Peyer's patch (tissue), 4 donors: Measurements from ENCODE around the gene PIAS4. TPM values are rescaled to one million over a fixed set of nuclear protein-coding genes. Genes with fewer than 3 reads are reported as not detected.

Experiments
- DNase-seq, 3 donors: peaks; one replicate each; pipeline ENCODE4 v3.0.0-alpha.2; 2017 to 2019
- H3K27ac ChIP-seq, 4 donors: fragments of 200-600 bp; sonication (generic); one replicate each; pipeline ENCODE4 v1.5.1; 2016 to 2019
- H3K27me3 ChIP-seq, 2 donors: fragments of 200-600 bp; sonication (generic); one replicate each; pipeline ENCODE4 v1.5.1; 2019
- H3K36me3 ChIP-seq, 3 donors: fragments of 200-600 bp; sonication (generic); one replicate each; pipeline ENCODE4 v1.5.1; 2016 to 2019
- H3K4me1 ChIP-seq, 4 donors: fragments of 200-600 bp; sonication (generic); one replicate each; pipeline ENCODE4 v1.5.1; 2016 to 2019
- H3K4me3 ChIP-seq, 4 donors: fragments of 200-600 bp; sonication (generic); 1 replicate in 3 of 4; 2 replicates in 1 of 4; pipeline ENCODE4 v1.5.1; 2016 to 2019; ENCODE audit warnings: mild to moderate bottlenecking in 1 of 4
- H3K9me3 ChIP-seq, 4 donors: fragments of 200-600 bp; sonication (generic); one replicate each; pipeline ENCODE4 v1.5.1; 2016 to 2019; ENCODE audit warnings: mild to moderate bottlenecking in 1 of 4
- CTCF ChIP-seq, 6 experiments: fragments of 450-650 bp in 4 of 6; fragments of 200-600 bp in 2 of 6; sonication (generic) in 1 of 6; IDR thresholded peaks; one replicate each; pipeline ENCODE4 v1.5.1; 2017 to 2019; ENCODE audit warnings: antibody characterized with exemption in 6 of 6, mild to moderate bottlenecking in 3 of 6, moderate library complexity in 1 of 6
- POLR2A ChIP-seq, 2 donors: fragments of 450-650 bp; IDR thresholded peaks; one replicate each; pipeline ENCODE4 v1.5.1; 2017; ENCODE audit warnings: antibody characterized with exemption in 2 of 2, mild to moderate bottlenecking in 2 of 2, moderate library complexity in 2 of 2
- total RNA-seq, 4 donors: library from RNA; depleted of rRNA; stranded (reverse); fragments of >200 nt; gene quantifications; one replicate each; pipeline ENCODE4 v1.1.0, GENCODE V29; 2016

PIAS4 gene
- total RNA-seq, 4 donors from 2014 or later = 15.9 to 47.9 (median 24.2) TPM

DNA sequence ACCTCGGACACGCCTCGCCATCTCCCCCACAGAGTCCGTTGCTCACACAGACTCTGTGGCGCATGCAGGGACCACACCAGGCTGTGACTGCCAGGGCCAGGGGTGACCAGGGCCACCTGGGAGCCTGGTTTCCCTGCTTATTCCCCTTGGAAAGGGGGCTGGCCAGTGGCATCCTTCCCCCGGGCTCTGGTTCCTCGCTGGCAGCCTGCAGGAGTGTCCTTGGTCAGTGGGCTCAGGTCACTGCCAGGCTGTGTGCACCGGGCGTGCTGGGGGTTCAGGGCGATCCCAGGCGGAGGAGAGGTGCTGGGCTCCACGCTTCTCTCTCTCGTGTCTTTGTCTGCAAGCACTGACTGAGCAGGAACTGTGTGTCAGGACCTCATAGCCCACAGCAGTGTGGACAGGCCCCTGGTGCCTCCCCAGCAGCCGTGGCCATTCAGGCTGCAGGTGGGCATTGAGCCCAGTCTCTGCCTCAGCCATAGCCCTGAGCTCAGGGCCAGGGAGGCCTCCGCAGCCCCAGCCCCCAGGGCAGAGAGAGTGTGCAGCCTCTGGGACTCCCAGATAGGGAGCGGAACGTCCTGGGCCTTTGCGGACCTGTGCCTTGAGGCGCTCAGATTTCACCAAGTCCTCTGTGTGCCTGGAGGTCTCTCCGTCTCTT lies 6.5 kb downstream of the PIAS4 start:
- peaks cover 0 to 46% (median 5%) of the 10 kb centered on the region in 4 donors for H3K4me1 ChIP-seq
- no peaks in the 10 kb centered on the region for H3K27me3 ChIP-seq
- H3K27ac ChIP-seq = no peak overlapping the region
- no peaks in the 10 kb centered on the region for H3K9me3 ChIP-seq
- no peak for DNase-seq
- no peak overlapping the region for H3K4me3 ChIP-seq
- peaks cover 0 to 41% (median 0%) of the 10 kb centered on the region in 3 donors for H3K36me3 ChIP-seq
- TF ChIP-seq POLR2A (IDR thresholded peaks at IDR 0.05) (no peak), CTCF (IDR thresholded peaks at IDR 0.05) (no peak)

DNA sequence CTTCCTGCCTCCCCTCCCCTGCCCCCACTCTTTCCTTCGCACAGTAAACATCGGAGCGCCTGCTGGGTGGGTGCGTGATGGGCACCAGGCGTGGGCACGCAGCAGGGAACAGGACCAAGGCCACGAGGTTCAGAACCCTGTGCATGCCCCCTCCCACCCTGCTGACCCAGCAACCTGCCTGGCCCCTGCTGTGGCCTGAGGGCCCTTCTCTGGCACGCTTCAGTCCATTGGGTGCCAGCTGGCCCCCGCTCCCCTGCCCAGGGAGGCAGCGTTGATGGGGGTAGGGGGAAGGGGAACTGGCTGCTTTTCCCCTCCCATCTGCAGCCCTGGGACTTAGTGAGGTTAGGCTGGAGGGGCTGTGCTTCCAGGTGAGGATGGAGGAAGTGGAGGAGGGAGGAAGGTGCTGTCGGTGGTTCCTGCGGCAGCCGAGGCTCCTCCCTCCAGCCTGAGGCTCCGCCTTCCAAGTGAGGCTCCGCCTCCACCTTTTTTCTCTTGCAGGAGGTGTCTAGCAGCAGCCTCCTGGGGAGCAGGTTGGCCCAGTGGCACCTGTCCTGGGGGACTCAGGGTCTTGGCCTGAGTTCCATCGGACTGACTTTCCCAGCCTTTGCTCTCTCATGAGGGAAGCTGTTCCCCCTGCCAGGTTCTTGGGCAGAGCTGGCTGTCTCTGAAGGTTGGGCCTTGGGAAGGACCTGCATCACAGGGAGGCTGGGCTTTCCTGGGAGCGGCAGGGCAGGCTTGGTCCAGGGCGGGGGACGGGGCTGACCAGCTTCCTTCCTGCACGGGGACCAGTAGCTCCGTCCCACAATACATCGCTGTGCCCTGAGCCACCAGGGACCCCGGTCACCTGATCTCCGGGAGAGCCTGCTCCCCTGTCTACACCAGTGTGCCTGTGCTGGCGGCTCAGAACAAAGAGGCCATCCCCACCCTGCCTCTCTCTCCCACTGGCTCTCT lies 7.3 kb downstream of the PIAS4 start:
- no peak overlapping the region for H3K4me3 ChIP-seq
- peaks cover 0 to 45% (median 3%) of the 10 kb centered on the region in 4 donors for H3K4me1 ChIP-seq
- peak in 1 of 3 donors; percentile 54 for DNase-seq
- no peaks in the 10 kb centered on the region for H3K9me3 ChIP-seq
- no peak for TF ChIP-seq CTCF (IDR thresholded peaks at IDR 0.05)
- no peak for TF ChIP-seq POLR2A (IDR thresholded peaks at IDR 0.05)
- no peaks in the 10 kb centered on the region for H3K27me3 ChIP-seq
- peaks cover 0 to 41% (median 0%) of the 10 kb centered on the region in 3 donors for H3K36me3 ChIP-seq
- H3K27ac ChIP-seq = peak overlapping the region in 1 of 4 donors; percentile 60

DNA sequence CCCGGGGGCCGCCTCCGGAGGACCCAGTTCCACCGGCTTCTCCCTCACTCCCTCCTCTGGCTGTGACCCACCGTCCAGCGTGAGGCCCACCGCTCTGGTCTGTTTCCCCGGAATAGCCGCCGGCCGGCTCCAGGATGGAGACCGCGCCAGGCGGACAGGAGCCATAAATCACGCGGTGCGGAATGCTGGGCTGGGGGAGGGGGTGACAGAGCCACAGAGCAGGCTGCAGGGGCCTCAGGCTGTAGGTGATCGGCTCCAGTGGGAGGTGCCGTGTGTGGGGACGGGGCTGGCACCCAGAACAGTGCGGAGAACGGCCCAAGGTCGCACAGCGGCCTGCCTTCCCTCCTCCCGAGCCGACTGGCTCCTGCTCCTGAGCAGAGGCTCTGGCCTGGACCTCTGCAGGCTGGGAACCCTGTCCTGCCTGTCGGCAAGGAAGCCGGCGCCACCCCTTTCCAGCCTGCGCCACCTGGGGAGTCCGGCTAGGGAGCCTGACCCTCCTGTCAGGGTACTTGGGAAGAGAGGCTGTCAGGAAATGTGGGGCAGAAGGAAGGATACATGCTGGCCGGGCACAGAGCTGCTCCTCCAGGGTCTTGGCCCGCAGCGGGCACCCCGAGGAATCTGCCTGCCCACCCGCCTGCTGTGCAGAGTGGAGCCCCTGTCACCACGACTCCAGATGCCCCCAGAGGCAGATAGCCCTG lies 8.3 kb downstream of the PIAS4 start:
- Histone ChIP-seq H3K36me3 (peaks cover 0 to 41% (median 0%) of the 10 kb centered on the region in 3 donors), H3K4me3 (no peak overlapping the region), H3K4me1 (peaks cover 0 to 34% (median 0%) of the 10 kb centered on the region in 4 donors), H3K27ac (peak overlapping the region in 1 of 4 donors; percentile 60), H3K9me3 (no peaks in the 10 kb centered on the region), H3K27me3 (no peaks in the 10 kb centered on the region)
- TF ChIP-seq CTCF (IDR thresholded peaks at IDR 0.05) = no peak
- no peak for TF ChIP-seq POLR2A (IDR thresholded peaks at IDR 0.05)
- DNase-seq = peak in 1 of 3 donors; percentile 46

GRCh38 chr19:4016486-4016885 lies 8.9 kb downstream of the PIAS4 start:
- peaks cover 0 to 28% (median 0%) of the 10 kb centered on the region in 4 donors for H3K4me1 ChIP-seq
- H3K27me3 ChIP-seq = no peaks in the 10 kb centered on the region
- peak overlapping the region in 1 of 4 donors; percentile 60 for H3K27ac ChIP-seq
- H3K36me3 ChIP-seq = peaks cover 0 to 41% (median 0%) of the 10 kb centered on the region in 3 donors
- TF ChIP-seq POLR2A (IDR thresholded peaks at IDR 0.05) = no peak
- no peak for TF ChIP-seq CTCF (IDR thresholded peaks at IDR 0.05)
- no peak overlapping the region for H3K4me3 ChIP-seq
- no peaks in the 10 kb centered on the region for H3K9me3 ChIP-seq
- DNase-seq = no peak

DNA sequence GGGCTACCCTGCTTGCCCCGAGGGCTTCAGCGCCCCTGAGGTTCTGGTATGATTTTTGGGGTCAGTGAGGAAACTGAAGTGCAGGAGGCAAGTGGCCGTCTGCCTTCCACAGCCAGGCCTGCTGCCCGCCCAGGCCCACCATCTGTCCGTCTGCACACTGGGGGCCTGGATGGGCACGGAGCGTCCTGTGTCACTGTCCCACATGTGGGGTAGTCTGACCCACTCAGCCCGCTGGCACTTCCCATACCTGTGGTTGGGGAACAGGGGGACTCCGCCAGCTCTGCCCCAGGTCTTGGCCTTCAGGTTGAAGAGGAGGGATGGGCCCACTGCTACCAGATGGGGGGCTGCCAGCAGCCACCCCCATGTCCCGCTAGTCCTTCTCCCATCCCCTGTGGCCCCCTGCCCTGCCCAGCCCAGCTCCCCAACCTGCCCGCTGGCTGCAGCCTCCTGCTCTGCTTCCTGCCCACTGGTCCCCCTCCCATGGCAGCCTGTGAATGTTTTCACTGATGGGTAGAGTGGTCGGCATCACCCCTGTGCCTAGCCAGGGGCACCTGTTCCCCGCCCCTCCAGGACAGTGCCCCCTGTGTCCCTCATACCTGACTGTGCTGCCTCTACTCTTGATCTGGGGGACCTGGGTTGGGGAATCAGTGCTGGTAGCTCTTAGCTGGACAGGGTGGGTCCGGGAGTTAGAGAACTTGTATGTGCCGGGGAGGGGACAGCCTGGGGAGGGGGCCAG lies 9.5 kb downstream of the PIAS4 start:
- Histone ChIP-seq H3K4me1 (peaks cover 0 to 28% (median 0%) of the 10 kb centered on the region in 4 donors), H3K4me3 (no peak overlapping the region), H3K36me3 (peaks cover 0 to 41% (median 0%) of the 10 kb centered on the region in 3 donors), H3K9me3 (no peaks in the 10 kb centered on the region), H3K27me3 (no peaks in the 10 kb centered on the region), H3K27ac (no peak overlapping the region)
- TF ChIP-seq POLR2A (IDR thresholded peaks at IDR 0.05) (no peak), CTCF (IDR thresholded peaks at IDR 0.05) (no peak)
- DNase-seq = no peak
